ENCODE results near the gene RFTN1.

Gene RFTN1

GRCh38 chr3:16432714-16433113, 80.8 kb downstream of the RFTN1 start:
- no peak for DNase-seq (ENCODE audit: low spot score)

GRCh38 chr3:16430717-16431630, 82.5 kb downstream of the RFTN1 start:
- no peak for DNase-seq (ENCODE audit: low spot score)

- DNase-seq (ENCODE audit: low spot score), result no peak
These were observed 84.4 kb downstream of the RFTN1 start for GRCh38 chr3:16429086-16429485.

GRCh38 chr3:16428612-16429011, 84.9 kb downstream of the RFTN1 start:
- no peak for DNase-seq (ENCODE audit: low spot score)

GRCh38 chr3:16427103-16427965, 86.2 kb downstream of the RFTN1 start:
- no peak for DNase-seq (ENCODE audit: low spot score)

- DNase-seq (ENCODE audit: low spot score), result no peak
These were observed 86.8 kb downstream of the RFTN1 start for GRCh38 chr3:16426665-16427064.

- no peak for DNase-seq (ENCODE audit: low spot score)
These were observed 87.5 kb downstream of the RFTN1 start for GRCh38 chr3:16426029-16426400.

- DNase-seq (ENCODE audit: low spot score), result no peak
These were observed 88.0 kb downstream of the RFTN1 start for GRCh38 chr3:16425398-16426028.

- DNase-seq (ENCODE audit: low spot score), result no peak
These were observed 89.4 kb downstream of the RFTN1 start for GRCh38 chr3:16423947-16424673.

GRCh38 chr3:16423298-16423697, 90.2 kb downstream of the RFTN1 start:
- no peak for DNase-seq (ENCODE audit: low spot score)

- no peak for DNase-seq (ENCODE audit: low spot score)
These were observed 93.8 kb downstream of the RFTN1 start for GRCh38 chr3:16419640-16420241.

- DNase-seq (ENCODE audit: low spot score), result no peak
These were observed 95.4 kb downstream of the RFTN1 start for GRCh38 chr3:16417945-16418739.

- DNase-seq (ENCODE audit: low spot score), result no peak
These were observed 97.5 kb downstream of the RFTN1 start for GRCh38 chr3:16415911-16416476.

GRCh38 chr3:16413321-16413720, 100.2 kb downstream of the RFTN1 start:
- no peak for DNase-seq (ENCODE audit: low spot score)

- DNase-seq (ENCODE audit: low spot score), result no peak
These were observed 101.2 kb downstream of the RFTN1 start for GRCh38 chr3:16412192-16412800.

GRCh38 chr3:16411441-16411840, 102.1 kb downstream of the RFTN1 start:
- DNase-seq (ENCODE audit: low spot score), result no peak

- no peak for DNase-seq (ENCODE audit: low spot score)
These were observed 102.8 kb downstream of the RFTN1 start for GRCh38 chr3:16410659-16411058.

- DNase-seq (ENCODE audit: low spot score), result no peak
These were observed 104.5 kb downstream of the RFTN1 start for GRCh38 chr3:16409032-16409431.

GRCh38 chr3:16407366-16407765, 106.1 kb downstream of the RFTN1 start:
- DNase-seq (ENCODE audit: low spot score), result no peak

- DNase-seq (ENCODE audit: low spot score), result no peak
These were observed 106.9 kb downstream of the RFTN1 start for GRCh38 chr3:16406579-16406978.
